ENCODE measurements around the gene RNF39. TPM values are rescaled to one million over a fixed set of nuclear protein-coding genes. Genes with fewer than 3 reads are reported as not detected.

The RNF39 gene
- total and polyA plus RNA-seq, 2 of the 13 experiments (the other 11 are each of a cell fraction or from before 2014, with no cell fraction given): 0.13 to 1.8 TPM

DNA sequence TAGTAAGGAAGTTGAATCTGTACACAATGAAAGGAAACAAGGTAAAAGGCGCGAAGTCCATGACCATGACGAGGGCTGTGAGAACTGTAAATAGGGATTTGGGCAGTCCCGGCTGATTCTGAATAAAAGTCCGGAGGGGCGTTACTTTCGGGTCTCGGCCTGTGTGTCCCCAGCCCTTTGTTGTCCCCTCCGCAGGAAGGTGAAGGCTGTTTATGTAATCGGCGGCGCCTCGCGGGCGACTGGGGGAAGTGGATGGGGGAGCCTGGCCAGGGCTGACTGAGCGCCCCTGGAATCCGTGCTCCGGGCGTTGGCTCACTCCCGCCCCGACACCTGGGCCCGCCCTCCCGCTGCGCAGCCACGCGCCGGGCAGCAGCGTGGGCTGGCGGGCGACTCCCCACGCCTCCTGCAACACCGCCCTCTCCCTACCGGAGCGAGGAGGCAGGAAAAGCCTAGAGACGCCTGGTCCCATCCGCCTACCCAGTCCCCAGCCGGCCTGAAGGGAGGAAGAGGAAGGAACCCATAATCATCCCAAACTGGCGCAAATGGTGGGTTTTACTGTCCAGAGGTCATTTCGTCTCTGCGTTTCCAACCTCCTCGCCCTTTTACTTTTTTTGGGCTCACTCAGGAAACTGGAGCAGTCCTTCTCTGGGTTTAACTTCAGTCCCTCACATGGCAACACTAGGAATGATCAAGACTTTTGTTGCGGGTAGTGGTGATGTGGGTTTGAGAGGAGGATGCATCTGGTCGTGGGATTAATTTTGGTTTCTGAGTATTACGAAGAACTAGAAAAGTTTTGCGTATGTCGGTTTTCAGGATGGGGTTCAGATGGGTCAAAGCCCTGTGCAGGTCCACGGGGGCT is 25.2 kb upstream of the RNF39 start (continued):
- TF ChIP-seq ZBTB20 (CRISPR knock-in tag; IDR thresholded peaks at IDR 0.05; ENCODE audit: borderline replicate concordance, low read depth): peak; percentile 76; the same call in 1 of the 2 replicates
- TF ChIP-seq HNF4A (CRISPR knock-in tag; IDR thresholded peaks at IDR 0.05): peak; percentile 80
- peak; percentile 72 for TF ChIP-seq ZNF543 (CRISPR knock-in tag; IDR thresholded peaks at IDR 0.05)
- peak; percentile 73 for TF ChIP-seq ZNF414 (CRISPR knock-in tag; IDR thresholded peaks at IDR 0.05)
- TF ChIP-seq, protein P1, sequence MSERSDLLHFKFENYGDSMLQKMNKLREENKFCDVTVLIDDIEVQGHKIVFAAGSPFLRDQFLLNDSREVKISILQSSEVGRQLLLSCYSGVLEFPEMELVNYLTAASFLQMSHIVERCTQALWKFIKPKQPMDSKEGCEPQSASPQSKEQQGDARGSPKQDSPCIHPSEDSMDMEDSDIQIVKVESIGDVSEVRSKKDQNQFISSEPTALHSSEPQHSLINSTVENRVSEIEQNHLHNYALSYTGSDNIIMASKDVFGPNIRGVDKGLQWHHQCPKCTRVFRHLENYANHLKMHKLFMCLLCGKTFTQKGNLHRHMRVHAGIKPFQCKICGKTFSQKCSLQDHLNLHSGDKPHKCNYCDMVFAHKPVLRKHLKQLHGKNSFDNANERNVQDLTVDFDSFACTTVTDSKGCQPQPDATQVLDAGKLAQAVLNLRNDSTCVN (CRISPR knock-in tag; IDR thresholded peaks at IDR 0.05; ENCODE audit: borderline replicate concordance): 0 out of 2 replicates have a peak, but pooled peaks have one; percentile 44
- peak; percentile 92 for TF ChIP-seq NRL (CRISPR knock-in tag; IDR thresholded peaks at IDR 0.05; ENCODE audit: borderline replicate concordance)
- TF ChIP-seq RFXANK (CRISPR knock-in tag; IDR thresholded peaks at IDR 0.05): no peak
- TF ChIP-seq ZNF878 (CRISPR knock-in tag; IDR thresholded peaks at IDR 0.05): no peak
- peak; percentile 66 for TF ChIP-seq ZNF407 (CRISPR knock-in tag; IDR thresholded peaks at IDR 0.05; ENCODE audit: not compliant biosample characterization)
- TF ChIP-seq, protein P2, sequence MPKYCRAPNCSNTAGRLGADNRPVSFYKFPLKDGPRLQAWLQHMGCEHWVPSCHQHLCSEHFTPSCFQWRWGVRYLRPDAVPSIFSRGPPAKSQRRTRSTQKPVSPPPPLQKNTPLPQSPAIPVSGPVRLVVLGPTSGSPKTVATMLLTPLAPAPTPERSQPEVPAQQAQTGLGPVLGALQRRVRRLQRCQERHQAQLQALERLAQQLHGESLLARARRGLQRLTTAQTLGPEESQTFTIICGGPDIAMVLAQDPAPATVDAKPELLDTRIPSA (CRISPR knock-in tag; IDR thresholded peaks at IDR 0.05; ENCODE audit: borderline replicate concordance): no peak
- peak; percentile 28; the same call in 1 of the 2 replicates for TF ChIP-seq ZBTB3 (CRISPR knock-in tag; IDR thresholded peaks at IDR 0.05; ENCODE audit: borderline replicate concordance, low read depth)
- TF ChIP-seq ZNF619 (CRISPR knock-in tag; IDR thresholded peaks at IDR 0.05): peak; percentile 88
- TF ChIP-seq CHCHD3 (CRISPR knock-in tag; IDR thresholded peaks at IDR 0.05): peak; percentile 77; the same call in 1 of the 2 replicates
- TF ChIP-seq KLF11 (CRISPR knock-in tag; IDR thresholded peaks at IDR 0.05): peak; percentile 55; the same call in 1 of the 2 replicates
- TF ChIP-seq, protein P3, sequence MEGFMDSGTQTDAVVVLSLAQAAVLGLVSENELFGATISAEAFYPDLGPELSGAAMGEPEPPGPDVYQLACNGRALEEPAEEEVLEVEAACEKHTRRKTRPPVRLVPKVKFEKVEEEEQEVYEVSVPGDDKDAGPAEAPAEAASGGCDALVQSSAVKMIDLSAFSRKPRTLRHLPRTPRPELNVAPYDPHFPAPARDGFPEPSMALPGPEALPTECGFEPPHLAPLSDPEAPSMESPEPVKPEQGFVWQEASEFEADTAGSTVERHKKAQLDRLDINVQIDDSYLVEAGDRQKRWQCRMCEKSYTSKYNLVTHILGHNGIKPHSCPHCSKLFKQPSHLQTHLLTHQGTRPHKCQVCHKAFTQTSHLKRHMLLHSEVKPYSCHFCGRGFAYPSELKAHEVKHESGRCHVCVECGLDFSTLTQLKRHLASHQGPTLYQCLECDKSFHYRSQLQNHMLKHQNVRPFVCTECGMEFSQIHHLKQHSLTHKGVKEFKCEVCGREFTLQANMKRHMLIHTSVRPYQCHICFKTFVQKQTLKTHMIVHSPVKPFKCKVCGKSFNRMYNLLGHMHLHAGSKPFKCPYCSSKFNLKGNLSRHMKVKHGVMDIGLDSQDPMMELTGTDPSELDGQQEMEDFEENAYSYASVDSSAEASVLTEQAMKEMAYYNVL (CRISPR knock-in tag; IDR thresholded peaks at IDR 0.05; ENCODE audit: borderline replicate concordance): peak; percentile 80

Data from HepG2 (cell line).